ENCODE measurements around the gene DTX1. TPM values are rescaled to one million over a fixed set of nuclear protein-coding genes. Genes with fewer than 3 reads are reported as not detected.

Gene DTX1
- total RNA-seq, 4 donors from 2014 or later = 3.1 to 33.8 (median 5.3) TPM

DNA sequence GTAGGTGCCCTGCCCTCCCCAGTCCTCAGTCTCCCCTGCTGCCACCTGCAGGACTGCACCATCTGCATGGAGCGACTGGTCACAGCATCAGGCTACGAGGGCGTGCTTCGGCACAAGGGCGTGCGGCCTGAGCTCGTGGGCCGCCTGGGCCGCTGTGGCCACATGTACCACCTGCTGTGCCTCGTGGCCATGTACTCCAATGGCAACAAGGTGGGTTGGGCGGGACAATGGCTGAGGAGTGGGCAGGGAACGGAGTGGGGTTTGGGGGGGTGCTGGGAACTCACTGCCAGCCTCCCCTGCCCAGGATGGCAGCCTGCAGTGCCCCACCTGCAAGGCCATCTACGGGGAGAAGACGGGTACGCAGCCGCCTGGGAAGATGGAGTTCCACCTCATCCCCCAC, 38.2 kb downstream of the DTX1 start:
- Histone ChIP-seq H3K36me3 (no peaks in the 10 kb centered on the region), H3K4me1 (peaks cover 0 to 16% (median 8%) of the 10 kb centered on the region in 4 donors), H3K27ac (no peak overlapping the region), H3K9me3 (no peaks in the 10 kb centered on the region), H3K4me3 (no peak overlapping the region), H3K27me3 (no peaks in the 10 kb centered on the region)
- TF ChIP-seq POLR2A (IDR thresholded peaks at IDR 0.05) = no peak
- TF ChIP-seq, protein P1, sequence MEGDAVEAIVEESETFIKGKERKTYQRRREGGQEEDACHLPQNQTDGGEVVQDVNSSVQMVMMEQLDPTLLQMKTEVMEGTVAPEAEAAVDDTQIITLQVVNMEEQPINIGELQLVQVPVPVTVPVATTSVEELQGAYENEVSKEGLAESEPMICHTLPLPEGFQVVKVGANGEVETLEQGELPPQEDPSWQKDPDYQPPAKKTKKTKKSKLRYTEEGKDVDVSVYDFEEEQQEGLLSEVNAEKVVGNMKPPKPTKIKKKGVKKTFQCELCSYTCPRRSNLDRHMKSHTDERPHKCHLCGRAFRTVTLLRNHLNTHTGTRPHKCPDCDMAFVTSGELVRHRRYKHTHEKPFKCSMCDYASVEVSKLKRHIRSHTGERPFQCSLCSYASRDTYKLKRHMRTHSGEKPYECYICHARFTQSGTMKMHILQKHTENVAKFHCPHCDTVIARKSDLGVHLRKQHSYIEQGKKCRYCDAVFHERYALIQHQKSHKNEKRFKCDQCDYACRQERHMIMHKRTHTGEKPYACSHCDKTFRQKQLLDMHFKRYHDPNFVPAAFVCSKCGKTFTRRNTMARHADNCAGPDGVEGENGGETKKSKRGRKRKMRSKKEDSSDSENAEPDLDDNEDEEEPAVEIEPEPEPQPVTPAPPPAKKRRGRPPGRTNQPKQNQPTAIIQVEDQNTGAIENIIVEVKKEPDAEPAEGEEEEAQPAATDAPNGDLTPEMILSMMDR (IDR thresholded peaks at IDR 0.05) = no peak
- no peak for DNase-seq

DNA sequence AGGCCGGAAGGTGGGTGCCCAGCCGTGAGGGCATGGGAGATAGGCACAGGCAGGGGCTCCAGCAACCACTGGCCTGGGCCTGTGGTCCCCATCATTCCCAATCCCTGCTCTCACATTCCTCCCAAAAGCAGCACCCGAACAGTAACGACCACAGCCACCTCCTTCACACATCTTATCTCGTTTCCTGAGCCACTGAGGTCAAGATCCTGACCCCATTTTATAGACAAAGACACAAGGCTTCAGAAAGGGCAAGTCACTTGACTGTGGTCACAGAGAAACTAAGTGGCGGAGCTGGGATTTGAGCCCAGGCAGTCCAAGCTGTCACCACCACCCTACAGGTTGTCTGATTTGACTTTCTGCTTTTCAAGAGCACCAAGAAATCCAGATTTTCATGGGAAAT, 38.9 kb downstream of the DTX1 start:
- H3K4me1 ChIP-seq = peaks cover 0 to 11% (median 8%) of the 10 kb centered on the region in 4 donors
- TF ChIP-seq, protein P1 (IDR thresholded peaks at IDR 0.05) = no peak
- no peak for TF ChIP-seq POLR2A (IDR thresholded peaks at IDR 0.05)
- H3K36me3 ChIP-seq = no peaks in the 10 kb centered on the region
- H3K9me3 ChIP-seq = no peaks in the 10 kb centered on the region
- DNase-seq = no peak
- H3K27ac ChIP-seq = no peak overlapping the region
- H3K4me3 ChIP-seq = no peak overlapping the region
- H3K27me3 ChIP-seq = no peaks in the 10 kb centered on the region

DNA sequence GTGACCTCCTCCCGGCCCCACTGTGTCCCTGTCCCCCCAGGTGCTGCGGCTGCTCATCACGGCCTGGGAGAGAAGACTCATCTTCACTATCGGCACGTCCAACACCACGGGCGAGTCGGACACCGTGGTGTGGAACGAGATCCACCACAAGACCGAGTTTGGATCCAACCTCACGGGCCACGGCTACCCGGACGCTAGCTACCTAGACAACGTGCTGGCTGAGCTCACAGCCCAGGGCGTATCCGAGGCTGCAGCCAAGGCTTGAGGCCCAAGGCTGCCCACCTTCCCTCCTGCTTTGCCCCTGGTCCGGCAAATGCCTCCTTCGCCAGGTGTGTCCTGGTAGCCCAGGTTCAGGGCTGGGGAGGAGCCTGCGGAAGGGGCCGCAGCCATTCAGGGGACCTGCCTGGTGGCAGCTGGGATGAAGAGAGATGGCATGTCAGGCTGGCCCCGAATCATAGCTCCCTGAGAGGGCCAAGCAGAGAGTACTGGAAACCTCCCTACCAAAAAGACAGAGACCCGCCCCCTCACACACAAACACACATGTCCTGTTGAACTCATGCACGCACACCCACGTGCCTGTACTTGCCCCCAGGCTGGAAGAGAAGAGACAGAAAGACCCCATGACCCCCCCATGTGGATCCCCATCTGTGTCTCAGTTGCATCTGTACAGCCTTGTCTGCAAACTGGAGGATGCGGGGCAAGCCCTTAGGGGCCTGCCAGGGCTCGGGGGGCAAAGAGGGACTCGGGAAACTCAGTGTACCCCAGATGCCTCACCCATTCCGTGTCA, 40.3 kb downstream of the DTX1 start:
- no peaks in the 10 kb centered on the region for H3K27me3 ChIP-seq
- no peak overlapping the region for H3K27ac ChIP-seq
- H3K4me1 ChIP-seq = peaks cover 0 to 9% (median 6%) of the 10 kb centered on the region in 4 donors
- no peak overlapping the region for H3K4me3 ChIP-seq
- H3K9me3 ChIP-seq = no peaks in the 10 kb centered on the region
- no peaks in the 10 kb centered on the region for H3K36me3 ChIP-seq
- no peak for DNase-seq
- TF ChIP-seq, protein P1 (IDR thresholded peaks at IDR 0.05) = no peak
- TF ChIP-seq POLR2A (IDR thresholded peaks at IDR 0.05) = no peak

DNA sequence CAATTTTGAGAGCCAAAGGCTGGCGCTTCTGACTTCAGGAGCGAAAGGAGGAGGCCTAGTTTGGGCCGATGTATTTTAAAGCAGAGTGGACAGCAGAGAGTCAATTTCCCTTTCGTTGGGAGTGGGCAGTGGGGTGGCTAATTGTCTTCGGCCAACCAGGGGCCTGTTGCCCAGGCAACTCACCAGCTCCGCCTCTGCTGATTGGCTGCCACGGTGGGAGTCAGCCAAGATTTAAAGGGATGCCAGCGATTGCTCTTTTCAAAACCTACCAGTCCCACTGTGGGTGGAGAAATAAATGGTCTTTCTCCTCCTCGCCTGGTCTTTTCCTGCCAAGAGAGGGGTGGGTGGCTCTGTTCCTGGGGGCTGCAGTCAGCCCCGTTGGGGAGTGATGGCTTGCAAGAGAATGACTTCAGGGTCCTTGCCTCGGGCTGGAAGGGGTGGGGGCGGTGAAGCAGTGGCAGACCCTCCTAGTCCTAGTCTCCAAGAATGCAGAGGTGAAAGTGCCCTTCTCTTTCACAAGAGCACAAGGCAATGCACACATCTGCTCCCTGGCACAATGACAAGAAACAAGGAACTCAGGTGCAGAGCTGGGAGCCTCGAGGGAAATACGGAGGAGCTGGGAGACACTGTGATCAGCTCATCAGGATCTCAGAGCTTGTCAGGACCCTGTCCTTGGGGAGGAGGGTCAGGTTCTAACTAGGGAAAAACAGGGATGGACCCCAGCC, 41.3 kb downstream of the DTX1 start:
- no peak for DNase-seq
- H3K4me3 ChIP-seq = no peak overlapping the region
- peak overlapping the region in 1 of 4 donors; percentile 49 for H3K27ac ChIP-seq

DNA sequence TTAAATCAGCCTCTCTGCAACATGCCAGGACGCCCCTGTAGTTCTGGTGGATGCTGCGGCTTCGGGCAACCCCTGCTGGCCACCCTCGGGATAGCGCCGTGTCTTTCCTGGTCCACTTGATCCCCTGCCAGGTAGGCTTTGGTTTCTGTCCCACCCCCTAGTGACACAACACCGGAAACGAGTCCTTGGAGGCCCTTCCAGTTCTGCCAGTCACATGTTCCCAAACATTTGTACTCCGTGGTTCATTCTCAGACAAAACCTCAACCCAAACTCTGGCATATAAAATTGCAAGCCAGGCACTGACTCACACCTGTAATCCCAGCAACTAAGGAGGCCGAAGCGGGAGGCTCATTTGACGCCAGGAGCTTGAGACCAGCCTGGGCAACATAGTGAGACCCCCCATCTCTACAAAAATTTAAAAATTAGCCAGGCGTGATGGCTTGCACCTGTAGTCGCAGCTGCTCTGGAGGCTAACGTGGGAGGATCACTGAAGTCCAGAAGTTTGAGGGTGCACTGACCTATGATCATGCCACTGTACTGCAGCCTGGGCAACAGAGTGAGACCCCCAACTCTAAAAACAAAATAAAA, 42.0 kb downstream of the DTX1 start:
- no peaks in the 10 kb centered on the region for H3K27me3 ChIP-seq
- H3K4me3 ChIP-seq = no peak overlapping the region
- TF ChIP-seq POLR2A (IDR thresholded peaks at IDR 0.05) = no peak
- TF ChIP-seq, protein P1 (IDR thresholded peaks at IDR 0.05) = peak; percentile 75 to 93 (median 84)
- peaks cover 0 to 8% (median under 1%) of the 10 kb centered on the region in 4 donors for H3K4me1 ChIP-seq
- H3K9me3 ChIP-seq = no peaks in the 10 kb centered on the region
- peak overlapping the region in 1 of 4 donors; percentile 49 for H3K27ac ChIP-seq
- DNase-seq = peak; percentile 77 to 89 (median 80)
- H3K36me3 ChIP-seq = no peaks in the 10 kb centered on the region

More for the DNA sequence above, 41.3 kb downstream of the DTX1 start:
- TF ChIP-seq POLR2A (IDR thresholded peaks at IDR 0.05) = no peak
- TF ChIP-seq, protein P1 (IDR thresholded peaks at IDR 0.05) = no peak
- Histone ChIP-seq H3K9me3 (no peaks in the 10 kb centered on the region), H3K4me1 (peaks cover 0 to 8% (median 5%) of the 10 kb centered on the region in 4 donors), H3K27me3 (no peaks in the 10 kb centered on the region), H3K36me3 (no peaks in the 10 kb centered on the region)
